Transverse colon (tissue), 4 donors: ENCODE data around the gene FAM43A.
A peak's percentile ranks its signal among the peaks of the same experiment; 100 is the strongest.

Experiments used
- CTCF ChIP-seq, 5 experiments: fragments of 200-600 bp in 3 of 5; fragments of 450-650 bp in 2 of 5; sonication (generic) in 3 of 5; IDR thresholded peaks; 1 replicate in 2 of 5; 2 replicates in 3 of 5; pipeline ENCODE4 v1.5.1; 2016 to 2017; ENCODE audit warnings: antibody characterized with exemption in 5 of 5, inconsistent platforms in 3 of 5, mild to moderate bottlenecking in 2 of 5, moderate library complexity in 1 of 5
- POLR2AphosphoS5 ChIP-seq, 3 donors: sonication (generic); formaldehyde crosslinking; IDR thresholded peaks; one replicate each; pipeline ENCODE4 v1.6.1; 2016; ENCODE audit warnings: antibody characterized with exemption in 3 of 3

DNA sequence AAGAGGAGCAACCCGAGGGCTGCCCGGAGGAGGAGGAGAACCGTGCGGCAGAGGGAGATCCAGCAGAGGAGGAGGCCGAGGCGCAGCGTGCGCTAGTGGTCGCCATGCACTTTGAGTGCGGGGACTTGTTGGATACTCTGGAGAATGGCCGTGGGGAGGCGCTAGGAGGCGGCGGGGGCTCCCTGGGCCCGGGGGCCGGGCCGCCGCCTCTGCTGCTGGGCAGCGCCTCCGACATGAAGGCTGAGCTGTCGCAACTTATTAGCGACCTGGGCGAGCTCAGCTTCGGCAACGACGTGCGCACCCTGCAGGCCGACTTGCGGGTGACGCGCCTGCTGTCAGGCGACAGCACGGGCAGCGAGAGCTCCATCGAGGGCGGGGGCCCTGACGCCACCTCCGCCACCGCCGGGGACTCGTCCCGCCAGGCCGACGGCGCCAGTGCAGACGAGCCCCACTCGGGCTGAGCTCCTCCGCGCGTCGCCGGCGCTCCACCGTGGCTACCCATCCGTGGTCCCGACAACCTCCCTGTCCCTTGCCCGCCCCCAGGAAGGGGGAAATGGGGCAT, 2.0 kb downstream of the FAM43A start:
- TF ChIP-seq CTCF (IDR thresholded peaks at IDR 0.05) (peak; percentile 30 to 49 (median 45)), POLR2AphosphoS5 (IDR thresholded peaks at IDR 0.05) (peak; percentile 27 to 69 (median 44))
